Measurements from ENCODE around the gene TXLNA. TPM values are rescaled to one million over a fixed set of nuclear protein-coding genes. Genes with fewer than 3 reads are reported as not detected.
A peak's percentile ranks its signal among the peaks of the same experiment; 100 is the strongest.

Gene TXLNA
- total and polyA plus RNA-seq, 2 donors: 33.0 to 42.8 TPM

- WGBS: 100% methylated on average over 1 of the region's 1 CpG
- no peak overlapping the region for H3K27ac ChIP-seq (ENCODE audit: low read depth)
- no peaks in the 10 kb centered on the region for H3K4me1 ChIP-seq (ENCODE audit: insufficient read depth)
- no peak for DNase-seq (ENCODE audit: extremely low spot score)
- peaks cover 6% of the 10 kb centered on the region for H3K36me3 ChIP-seq (ENCODE audit: insufficient read depth)
- H3K4me3 ChIP-seq (ENCODE audit: low read depth, low read length): no peak overlapping the region
Observed at GRCh38 chr1:32172621-32173245, 6.7 kb upstream of the TXLNA start.

- Histone ChIP-seq H3K27ac (ENCODE audit: low read depth) (peak overlapping the region; percentile 24), H3K4me1 (ENCODE audit: insufficient read depth) (no peaks in the 10 kb centered on the region), H3K36me3 (ENCODE audit: insufficient read depth) (no peaks in the 10 kb centered on the region), H3K4me3 (ENCODE audit: low read depth, low read length) (no peak overlapping the region)
- DNase-seq (ENCODE audit: extremely low spot score): no peak
- 77% methylated on average over 7 of the region's 7 CpGs for WGBS
Observed at GRCh38 chr1:32178380-32179192, 889 bp upstream of the TXLNA start.

DNA sequence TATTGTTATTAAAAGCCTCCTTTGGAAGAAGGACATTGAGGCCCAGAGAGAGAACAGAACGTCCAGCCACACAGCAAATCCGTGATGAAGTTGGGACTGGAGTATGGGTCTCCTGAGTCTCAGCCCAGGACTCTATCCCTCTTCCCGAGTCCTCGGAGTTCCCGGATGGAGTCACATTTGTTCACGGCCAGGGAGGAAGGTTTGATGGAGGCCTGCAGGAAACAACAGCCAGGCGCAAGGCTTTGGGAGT is 357 bp upstream of the TXLNA start:
- 7% methylated on average over 7 of the region's 7 CpGs for WGBS
- Histone ChIP-seq H3K36me3 (ENCODE audit: insufficient read depth) (no peaks in the 10 kb centered on the region), H3K4me1 (ENCODE audit: insufficient read depth) (no peaks in the 10 kb centered on the region), H3K4me3 (ENCODE audit: low read depth, low read length) (peak overlapping the region; percentile 58), H3K27ac (ENCODE audit: low read depth) (peak overlapping the region; percentile 24)
- no peak for DNase-seq (ENCODE audit: extremely low spot score)

DNA sequence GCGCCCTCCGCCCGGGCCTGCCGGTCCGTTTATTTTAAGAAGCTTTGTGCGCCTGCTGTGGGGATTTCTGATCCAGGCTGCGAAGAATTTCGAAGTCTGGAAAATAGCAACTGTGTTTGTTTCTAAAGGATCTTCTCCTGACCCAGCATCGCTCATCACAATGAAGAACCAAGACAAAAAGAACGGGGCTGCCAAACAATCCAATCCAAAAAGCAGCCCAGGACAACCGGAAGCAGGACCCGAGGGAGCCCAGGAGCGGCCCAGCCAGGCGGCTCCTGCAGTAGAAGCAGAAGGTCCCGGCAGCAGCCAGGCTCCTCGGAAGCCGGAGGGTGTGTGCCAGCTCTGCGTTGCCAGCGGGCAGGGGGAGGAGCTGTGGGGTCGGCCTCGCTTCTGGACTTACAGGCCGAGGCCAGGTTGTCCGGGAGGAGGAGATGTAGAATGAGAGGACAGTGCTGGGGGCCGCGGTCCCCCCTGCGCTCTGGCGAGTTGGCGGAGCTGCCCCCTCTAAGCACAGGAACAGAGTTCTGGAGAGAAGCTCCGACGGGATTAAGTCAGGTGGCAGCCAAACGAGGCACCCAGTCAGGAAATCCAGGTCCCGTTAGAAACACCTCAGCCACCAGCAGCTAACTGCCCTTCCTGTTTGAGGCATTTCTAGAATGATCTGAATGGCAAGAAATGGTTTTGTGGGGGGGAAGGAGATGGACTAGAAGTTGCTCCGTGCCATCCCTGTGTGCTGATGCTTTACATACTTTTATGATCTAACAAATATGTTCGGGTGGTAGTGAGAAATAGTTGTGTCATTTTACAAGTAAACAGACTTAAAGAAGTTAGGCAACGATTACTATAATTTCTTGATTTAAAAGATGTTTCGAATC is 948 bp downstream of the TXLNA start:
- H3K4me1 ChIP-seq (ENCODE audit: insufficient read depth): no peaks in the 10 kb centered on the region
- H3K36me3 ChIP-seq (ENCODE audit: insufficient read depth): no peaks in the 10 kb centered on the region
- peak overlapping the region; percentile 58 for H3K4me3 ChIP-seq (ENCODE audit: low read depth, low read length)
- WGBS: 3% methylated on average over 36 of the region's 36 CpGs
- DNase-seq (ENCODE audit: extremely low spot score): no peak
- peak overlapping the region; percentile 86 for H3K27ac ChIP-seq (ENCODE audit: low read depth)

GRCh38 chr1:32181065-32181464 is 1.6 kb downstream of the TXLNA start:
- Histone ChIP-seq H3K27ac (ENCODE audit: low read depth) (no peak overlapping the region), H3K4me3 (ENCODE audit: low read depth, low read length) (no peak overlapping the region), H3K36me3 (ENCODE audit: insufficient read depth) (no peaks in the 10 kb centered on the region), H3K4me1 (ENCODE audit: insufficient read depth) (no peaks in the 10 kb centered on the region)
- 61% methylated on average over 9 of the region's 9 CpGs for WGBS
- DNase-seq (ENCODE audit: extremely low spot score): no peak

GRCh38 chr1:32181563-32181962 is 2.1 kb downstream of the TXLNA start:
- no peaks in the 10 kb centered on the region for H3K36me3 ChIP-seq (ENCODE audit: insufficient read depth)
- 81% methylated on average over 5 of the region's 5 CpGs for WGBS
- H3K4me3 ChIP-seq (ENCODE audit: low read depth, low read length): no peak overlapping the region
- DNase-seq (ENCODE audit: extremely low spot score): no peak
- peaks cover 2% of the 10 kb centered on the region for H3K4me1 ChIP-seq (ENCODE audit: insufficient read depth)
- H3K27ac ChIP-seq (ENCODE audit: low read depth): no peak overlapping the region

- no peak for DNase-seq (ENCODE audit: extremely low spot score)
- H3K36me3 ChIP-seq (ENCODE audit: insufficient read depth): no peaks in the 10 kb centered on the region
- 85% methylated on average over 6 of the region's 6 CpGs for WGBS
- H3K4me1 ChIP-seq (ENCODE audit: insufficient read depth): peaks cover 2% of the 10 kb centered on the region
- no peak overlapping the region for H3K27ac ChIP-seq (ENCODE audit: low read depth)
- no peak overlapping the region for H3K4me3 ChIP-seq (ENCODE audit: low read depth, low read length)
Observed at GRCh38 chr1:32182060-32182459, 2.6 kb downstream of the TXLNA start.

- peaks cover 6% of the 10 kb centered on the region for H3K36me3 ChIP-seq (ENCODE audit: insufficient read depth)
- peaks cover 2% of the 10 kb centered on the region for H3K4me1 ChIP-seq (ENCODE audit: insufficient read depth)
- no peak for DNase-seq (ENCODE audit: extremely low spot score)
- H3K27ac ChIP-seq (ENCODE audit: low read depth): no peak overlapping the region
- no peak overlapping the region for H3K4me3 ChIP-seq (ENCODE audit: low read depth, low read length)
Observed at GRCh38 chr1:32184650-32185049, 5.2 kb downstream of the TXLNA start.

- H3K27ac ChIP-seq (ENCODE audit: low read depth): no peak overlapping the region
- 94% methylated on average over 2 of the region's 2 CpGs for WGBS
- no peak overlapping the region for H3K4me3 ChIP-seq (ENCODE audit: low read depth, low read length)
- H3K36me3 ChIP-seq (ENCODE audit: insufficient read depth): peaks cover 6% of the 10 kb centered on the region
- H3K4me1 ChIP-seq (ENCODE audit: insufficient read depth): peaks cover 2% of the 10 kb centered on the region
- no peak for DNase-seq (ENCODE audit: extremely low spot score)
Observed at GRCh38 chr1:32186077-32186476, 6.6 kb downstream of the TXLNA start.

DNA sequence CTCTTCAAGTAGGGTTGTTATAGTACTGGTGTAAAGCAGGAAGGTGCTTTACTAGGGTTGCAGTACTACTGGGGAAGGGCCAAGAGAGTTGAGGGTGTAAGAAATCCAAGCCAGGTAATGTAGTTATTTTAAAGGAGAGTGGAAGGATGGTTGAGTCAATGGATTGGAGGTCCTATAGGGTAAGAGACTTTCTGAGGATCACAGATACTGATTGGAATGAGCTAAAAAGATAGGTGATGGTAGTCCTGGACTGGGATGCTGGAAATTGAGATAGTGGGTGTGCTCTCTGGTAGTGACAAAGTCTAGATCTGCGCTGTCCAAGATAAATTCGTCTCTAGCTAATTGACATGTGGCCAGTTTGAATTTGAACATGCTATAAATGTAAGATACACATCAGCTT is 7.0 kb downstream of the TXLNA start:
- 93% methylated on average over 2 of the region's 2 CpGs for WGBS
- Histone ChIP-seq H3K4me1 (ENCODE audit: insufficient read depth) (peaks cover 2% of the 10 kb centered on the region), H3K36me3 (ENCODE audit: insufficient read depth) (peaks cover 6% of the 10 kb centered on the region), H3K4me3 (ENCODE audit: low read depth, low read length) (no peak overlapping the region), H3K27ac (ENCODE audit: low read depth) (no peak overlapping the region)
- DNase-seq (ENCODE audit: extremely low spot score): no peak

- no peak overlapping the region for H3K27ac ChIP-seq (ENCODE audit: low read depth)
- H3K36me3 ChIP-seq (ENCODE audit: insufficient read depth): peaks cover 11% of the 10 kb centered on the region
- H3K4me3 ChIP-seq (ENCODE audit: low read depth, low read length): no peak overlapping the region
- no peak for DNase-seq (ENCODE audit: extremely low spot score)
- peaks cover 2% of the 10 kb centered on the region for H3K4me1 ChIP-seq (ENCODE audit: insufficient read depth)
- WGBS: 97% methylated on average over 9 of the region's 9 CpGs
Observed at GRCh38 chr1:32187850-32188249, 8.4 kb downstream of the TXLNA start.

- Histone ChIP-seq H3K27ac (ENCODE audit: low read depth) (no peak overlapping the region), H3K4me1 (ENCODE audit: insufficient read depth) (no peaks in the 10 kb centered on the region), H3K4me3 (ENCODE audit: low read depth, low read length) (no peak overlapping the region), H3K36me3 (ENCODE audit: insufficient read depth) (peaks cover 13% of the 10 kb centered on the region)
- 93% methylated on average over 8 of the region's 8 CpGs for WGBS
- DNase-seq (ENCODE audit: extremely low spot score): no peak
Observed at GRCh38 chr1:32192220-32192948, 12.9 kb downstream of the TXLNA start.

GRCh38 chr1:32194984-32195383 is 15.5 kb downstream of the TXLNA start:
- Histone ChIP-seq H3K27ac (ENCODE audit: low read depth) (no peak overlapping the region), H3K36me3 (ENCODE audit: insufficient read depth) (peaks cover 7% of the 10 kb centered on the region), H3K4me3 (ENCODE audit: low read depth, low read length) (no peak overlapping the region), H3K4me1 (ENCODE audit: insufficient read depth) (no peaks in the 10 kb centered on the region)
- 95% methylated on average over 6 of the region's 6 CpGs for WGBS
- no peak for DNase-seq (ENCODE audit: extremely low spot score)
